Subcutaneous abdominal adipose tissue (tissue), 5 donors: ENCODE measurements around the gene CCDC170.
A peak's percentile ranks its signal among the peaks of the same experiment; 100 is the strongest.
"Not testable (repeated sequence)": the region's sequence is repeated elsewhere in the genome, so short reads cannot be mapped to it uniquely, and the experiment has no call there.

ENCODE experiments used
- H3K27ac ChIP-seq: one replicate; pipeline ENCODE4 v1.7.0; 2013; ENCODE audit warnings: low read depth, mild to moderate bottlenecking, inconsistent platforms, low read length, moderate library complexity
- H3K27me3 ChIP-seq, 5 donors: one replicate each; pipeline ENCODE4 v1.7.0; 2013; ENCODE audit warnings: low read length in 5 of 5, inconsistent platforms in 1 of 5; ENCODE audit not compliant: control insufficient read depth in 5 of 5, insufficient read depth in 4 of 5
- H3K36me3 ChIP-seq, 5 donors: one replicate each; pipeline ENCODE4 v1.7.0; 2013; ENCODE audit warnings: low read length in 5 of 5; ENCODE audit not compliant: control insufficient read depth in 5 of 5, insufficient read depth in 5 of 5
- H3K4me1 ChIP-seq, 5 donors: one replicate each; pipeline ENCODE4 v1.7.0; 2013; ENCODE audit warnings: low read length in 5 of 5, mild to moderate bottlenecking in 3 of 5, moderate library complexity in 1 of 5; ENCODE audit not compliant: control insufficient read depth in 5 of 5, insufficient read depth in 5 of 5
- H3K4me3 ChIP-seq, 5 donors: one replicate each; pipeline ENCODE4 v1.7.0; 2013; ENCODE audit warnings: low read length in 5 of 5, low read depth in 1 of 5
- H3K9ac ChIP-seq, 5 donors: one replicate each; pipeline ENCODE4 v1.7.0; 2013; ENCODE audit warnings: low read length in 5 of 5, mild to moderate bottlenecking in 4 of 5, moderate library complexity in 3 of 5
- H3K9me3 ChIP-seq, 5 donors: one replicate each; pipeline ENCODE4 v1.7.0; 2013; ENCODE audit warnings: low read length in 5 of 5; ENCODE audit not compliant: control insufficient read depth in 5 of 5
- donor health status: healthy.
- donor health status: healthy.
- donor health status: healthy.
- donor health status: healthy.
- donor health status: healthy.

CCDC170 gene

GRCh38 chr6:151493804-151494234 lies at the start of gene CCDC170:
TSS of gene CCDC170 (plus strand) at chr6:151494017. CDS start at chr6:151494129, 112 bp downstream.
- Histone ChIP-seq H3K9ac (peak within 1 kb of the TSS; percentile 22 to 86 (median 78)), H3K4me3 (peak within 1 kb of the TSS; percentile 73 to 91 (median 81)), H3K4me1 (peaks cover 0 to 32% (median 27%) of the 10 kb centered on the region in 5 donors), H3K27me3 (peaks cover 0 to 4% (median 0%) of the 10 kb centered on the region in 5 donors), H3K27ac (peak within 1 kb of the TSS; percentile 84), H3K36me3 (no peaks in the 10 kb centered on the region), H3K9me3 (no peaks in the 10 kb centered on the region)

- Histone ChIP-seq H3K27ac (peak overlapping the region; percentile 88), H3K36me3 (peaks cover 0 to 3% (median 2%) of the 10 kb centered on the region in 5 donors), H3K4me1 (peaks cover 4 to 29% (median 18%) of the 10 kb centered on the region in 5 donors), H3K9ac (peak overlapping the region; percentile 1 to 63 (median 47)), H3K9me3 (no peaks in the 10 kb centered on the region), H3K4me3 (no peak overlapping the region), H3K27me3 (no peaks in the 10 kb centered on the region)
Measured at GRCh38 chr6:151445482-151445881, 48.3 kb upstream of the CCDC170 start.

GRCh38 chr6:151447237-151447636 lies 46.6 kb upstream of the CCDC170 start:
- Histone ChIP-seq H3K27ac (peak overlapping the region; percentile 88), H3K4me3 (no peak overlapping the region), H3K36me3 (peaks cover 0 to 3% (median 2%) of the 10 kb centered on the region in 5 donors), H3K4me1 (peaks cover 7 to 36% (median 26%) of the 10 kb centered on the region in 5 donors), H3K27me3 (no peaks in the 10 kb centered on the region), H3K9me3 (no peaks in the 10 kb centered on the region), H3K9ac (peak overlapping the region in 1 of 5 donors; percentile 63)

- Histone ChIP-seq H3K4me1 (peaks cover 7 to 40% (median 34%) of the 10 kb centered on the region in 5 donors), H3K36me3 (peaks cover 0 to 3% (median 2%) of the 10 kb centered on the region in 5 donors), H3K4me3 (no peak overlapping the region), H3K9ac (no peak overlapping the region), H3K27me3 (no peaks in the 10 kb centered on the region), H3K27ac (no peak overlapping the region), H3K9me3 (no peaks in the 10 kb centered on the region)
Measured at GRCh38 chr6:151448623-151449022, 45.2 kb upstream of the CCDC170 start.

GRCh38 chr6:151450928-151451327 lies 42.9 kb upstream of the CCDC170 start:
- H3K4me1 ChIP-seq, result peaks cover 4 to 40% (median 32%) of the 10 kb centered on the region in 5 donors
- H3K27me3 ChIP-seq, H3K36me3 ChIP-seq, H3K9me3 ChIP-seq: not testable (repeated sequence)
- peak overlapping the region; percentile 90 for H3K27ac ChIP-seq
- peak overlapping the region in 2 of 5 donors; percentile 81 to 88 for H3K9ac ChIP-seq
- H3K4me3 ChIP-seq, result peak overlapping the region; percentile 80 to 95 (median 92)

GRCh38 chr6:151451417-151451949 lies 42.3 kb upstream of the CCDC170 start:
- Histone ChIP-seq H3K9ac (peak overlapping the region; percentile 78 to 93 (median 88)), H3K4me1 (peaks cover 3 to 36% (median 26%) of the 10 kb centered on the region in 5 donors), H3K9me3 (no peaks in the 10 kb centered on the region), H3K36me3 (peaks cover 0 to 3% (median 0%) of the 10 kb centered on the region in 5 donors), H3K27ac (peak overlapping the region; percentile 90), H3K27me3 (no peaks in the 10 kb centered on the region), H3K4me3 (peak overlapping the region; percentile 80 to 95 (median 92))

- H3K27me3 ChIP-seq, result no peaks in the 10 kb centered on the region
- no peaks in the 10 kb centered on the region for H3K9me3 ChIP-seq
- peaks cover 0 to 6% (median 0%) of the 10 kb centered on the region in 5 donors for H3K36me3 ChIP-seq
- H3K4me1 ChIP-seq, result peaks cover 3 to 31% (median 25%) of the 10 kb centered on the region in 5 donors
- peak within 1 kb of the TSS; percentile 81 to 96 (median 93) for H3K9ac ChIP-seq
- H3K4me3 ChIP-seq, result peak within 1 kb of the TSS; percentile 87 to 95 (median 92)
- H3K27ac ChIP-seq, result peak within 1 kb of the TSS; percentile 90
Measured at GRCh38 chr6:151451950-151452749, 41.7 kb upstream of the CCDC170 start, which contains the start of gene RMND1. TSS of gene RMND1 (minus strand) at chr6:151452126. CDS start at chr6:151445811, 6,315 bp downstream.

GRCh38 chr6:151452750-151453427 lies 40.9 kb upstream of the CCDC170 start:
- no peaks in the 10 kb centered on the region for H3K9me3 ChIP-seq
- H3K9ac ChIP-seq, result peak overlapping the region; percentile 70 to 96 (median 90)
- H3K36me3 ChIP-seq, result peaks cover 0 to 6% (median 4%) of the 10 kb centered on the region in 5 donors
- no peaks in the 10 kb centered on the region for H3K27me3 ChIP-seq
- H3K4me3 ChIP-seq, result peak overlapping the region; percentile 65 to 92 (median 87)
- peaks cover 3 to 31% (median 25%) of the 10 kb centered on the region in 5 donors for H3K4me1 ChIP-seq
- H3K27ac ChIP-seq, result peak overlapping the region; percentile 84

- not testable (repeated sequence) for H3K27me3 ChIP-seq, H3K9me3 ChIP-seq, H3K9ac ChIP-seq, H3K4me3 ChIP-seq, H3K27ac ChIP-seq
- H3K36me3 ChIP-seq, result peaks cover 13 to 35% (median 17%) of the 10 kb centered on the region in 5 donors
- peaks cover 3 to 32% (median 25%) of the 10 kb centered on the region in 5 donors for H3K4me1 ChIP-seq
Measured at GRCh38 chr6:151455751-151456398, 37.9 kb upstream of the CCDC170 start.
